CD4-positive, alpha-beta T cell (primary cell): ENCODE measurements around the gene MYO1D. TPM values are rescaled to one million over a fixed set of nuclear protein-coding genes. Genes with fewer than 3 reads are reported as not detected.
"Not testable (repeated sequence)": the region's sequence is repeated elsewhere in the genome, so short reads cannot be mapped to it uniquely, and the experiment has no call there.

Source experiments
- ATAC-seq: fragments of 200-7000 bp; cut with Tn5 transposase; one replicate; pipeline ENCODE4 v1.10.0; 2022; ENCODE audit warnings: mild to moderate bottlenecking; ENCODE audit not compliant: poor library complexity
- CTCF ChIA-PET: fragments of 350-600 bp; sonication (Branson Sonifier 250); formaldehyde crosslinking; loops from one replicate; lab custom pipeline; 2021; ENCODE audit warnings: antibody characterized with exemption, inconsistent platforms; lab: Charles Lee
- POLR2A ChIA-PET: fragments of 350-600 bp; sonication (Branson Sonifier 250); formaldehyde crosslinking; loops from one replicate; lab custom pipeline; 2021; ENCODE audit warnings: antibody characterized with exemption, inconsistent platforms; lab: Charles Lee
- DNase-seq, 14 experiments: peaks; one replicate each; pipeline ENCODE4 v3.0.0-alpha.2; 2013 to 2020; ENCODE audit warnings: mixed read lengths in 2 of 14
- H3K27ac ChIP-seq, 2 donors: one replicate each; pipeline versions ENCODE4 v1.5.1 to v1.7.0; 2013; ENCODE audit warnings: low read length in 2 of 2, low read depth in 1 of 2, mild to moderate bottlenecking in 1 of 2
- H3K27me3 ChIP-seq, 2 experiments: 1 replicate in 1 of 2; 2 replicates in 1 of 2; pipeline versions ENCODE4 v1.6.1 to v1.7.0; 2013; ENCODE audit warnings: low read length in 2 of 2, control low read depth in 1 of 2, mild to moderate bottlenecking in 1 of 2, moderate library complexity in 1 of 2; ENCODE audit not compliant: insufficient read depth in 2 of 2, control insufficient read depth in 1 of 2
- H3K36me3 ChIP-seq: one replicate; pipeline ENCODE4 v1.6.1; 2013; ENCODE audit warnings: low read length, control low read depth; ENCODE audit not compliant: insufficient read depth
- H3K4me1 ChIP-seq: one replicate; pipeline ENCODE4 v1.6.1; 2013; ENCODE audit warnings: low read length, control low read depth; ENCODE audit not compliant: insufficient read depth
- H3K4me3 ChIP-seq: one replicate; pipeline ENCODE4 v1.5.1; 2013; ENCODE audit warnings: mild to moderate bottlenecking, low read length, moderate library complexity
- H3K9me3 ChIP-seq, 2 experiments: 1 replicate in 1 of 2; 2 replicates in 1 of 2; pipeline versions ENCODE4 v1.6.1 to v1.7.0; 2013; ENCODE audit warnings: low read length in 2 of 2, mild to moderate bottlenecking in 2 of 2, control low read depth in 1 of 2, moderate library complexity in 1 of 2; ENCODE audit not compliant: control insufficient read depth in 1 of 2, insufficient read depth in 1 of 2
- H3K27ac Mint-ChIP-seq: one replicate; pipeline ENCODE4 v1.8.0; 2020; ENCODE audit warnings: mixed read lengths
- H3K27me3 Mint-ChIP-seq: one replicate; pipeline ENCODE4 v1.8.0; 2021; ENCODE audit warnings: mixed read lengths
- H3K36me3 Mint-ChIP-seq: one replicate; pipeline ENCODE4 v1.8.0; 2021; ENCODE audit warnings: low read depth, mixed read lengths
- H3K4me1 Mint-ChIP-seq: one replicate; pipeline ENCODE4 v1.8.0; 2021; ENCODE audit warnings: low read depth, mixed read lengths
- H3K4me3 Mint-ChIP-seq: one replicate; pipeline ENCODE4 v1.8.0; 2020; ENCODE audit warnings: mild to moderate bottlenecking, mixed read lengths
- H3K9me3 Mint-ChIP-seq: one replicate; pipeline ENCODE4 v1.8.0; 2020; ENCODE audit warnings: mixed read lengths
- intact Hi-C, 2 experiments: fragments of 100-400 bp; cut with DNase I in 1 of 2; cut with micrococcal nuclease in 1 of 2; formaldehyde crosslinking; loops; one replicate each; pipeline versions ENCODE4 v1.15.1 to v1.9.0; 2023 to 2025; cut with DNase I, micrococcal nuclease
- total RNA-seq, 174 experiments: library from RNA in 2 of 174; stranded (reverse) in 2 of 174; gene quantifications; one replicate each; pipeline ENCODE4 v1.2.3 and lab custom pipeline; 2021 to 2026
- TF ChIP-seq, protein P1 (sequence below): fragments of 200-600 bp; IDR thresholded peaks from one replicate; pipeline ENCODE4 v1.8.0; 2022; ENCODE audit warnings: antibody characterized with exemption, mild to moderate bottlenecking

MYO1D gene
- total RNA-seq, 2 experiments from 2014 or later, result 5.8 to 6.4 TPM

DNA sequence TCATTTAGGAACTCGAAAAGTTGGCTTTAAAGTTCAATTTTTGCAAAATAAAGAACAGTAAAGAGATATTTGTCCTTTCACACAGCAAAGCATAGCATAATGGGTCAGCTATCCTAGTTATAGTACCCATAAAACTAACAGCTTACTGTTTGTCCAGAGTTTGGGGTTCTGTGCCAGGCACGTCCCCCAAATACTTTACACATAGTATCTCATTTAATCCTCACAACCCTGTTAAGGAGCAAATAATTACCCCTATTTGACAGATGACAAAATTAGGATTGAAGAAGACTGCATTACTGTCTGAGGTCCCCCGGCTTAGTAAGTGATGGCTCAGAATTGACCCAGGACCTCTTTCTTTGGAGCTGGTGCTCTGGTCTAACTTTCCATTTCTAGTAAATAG is 52.6 kb downstream of the MYO1D start:
- H3K4me1 Mint-ChIP-seq, result peaks cover 10% of the 10 kb centered on the region
- intact Hi-C loops, result loop anchor here in 1 of 2 experiments (1.0 kb wide), 1 partner anchor 12 kb away; no protein-coding TSS in a partner anchor

DNA sequence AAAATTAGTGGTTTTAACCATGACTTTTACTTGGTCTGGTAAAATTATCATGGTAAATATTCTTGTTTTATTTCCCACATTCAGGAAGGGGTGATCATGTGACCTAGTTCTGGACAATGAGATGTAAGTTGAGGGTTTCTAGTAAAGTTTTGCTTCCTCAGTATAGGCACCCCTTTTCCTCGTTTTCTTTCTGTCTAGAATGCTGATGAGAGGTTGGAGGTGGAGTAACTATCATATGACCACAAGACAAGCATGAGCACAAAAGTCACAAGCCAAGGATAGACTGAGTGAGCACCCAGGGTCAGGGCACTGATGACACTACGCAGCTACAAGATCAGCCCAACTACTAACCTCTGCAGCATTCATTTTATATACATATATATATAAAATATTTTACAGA is 53.9 kb downstream of the MYO1D start:
- Histone ChIP-seq H3K9me3 (no peaks in the 10 kb centered on the region), H3K36me3 (no peaks in the 10 kb centered on the region), H3K4me3 (no peak overlapping the region), H3K27me3 (peaks cover 12 to 15% of the 10 kb centered on the region in 2 experiments), H3K4me1 (no peaks in the 10 kb centered on the region), H3K27ac (no peak overlapping the region)
- intact Hi-C loops, result no loop called here
- H3K27ac Mint-ChIP-seq, result no peak overlapping the region
- no peaks in the 10 kb centered on the region for H3K9me3 Mint-ChIP-seq
- ChIA-PET CTCF (no interaction called here), POLR2A (no interaction called here)
- no peak overlapping the region for H3K4me3 Mint-ChIP-seq
- ATAC-seq, result no peak
- TF ChIP-seq, protein P1, sequence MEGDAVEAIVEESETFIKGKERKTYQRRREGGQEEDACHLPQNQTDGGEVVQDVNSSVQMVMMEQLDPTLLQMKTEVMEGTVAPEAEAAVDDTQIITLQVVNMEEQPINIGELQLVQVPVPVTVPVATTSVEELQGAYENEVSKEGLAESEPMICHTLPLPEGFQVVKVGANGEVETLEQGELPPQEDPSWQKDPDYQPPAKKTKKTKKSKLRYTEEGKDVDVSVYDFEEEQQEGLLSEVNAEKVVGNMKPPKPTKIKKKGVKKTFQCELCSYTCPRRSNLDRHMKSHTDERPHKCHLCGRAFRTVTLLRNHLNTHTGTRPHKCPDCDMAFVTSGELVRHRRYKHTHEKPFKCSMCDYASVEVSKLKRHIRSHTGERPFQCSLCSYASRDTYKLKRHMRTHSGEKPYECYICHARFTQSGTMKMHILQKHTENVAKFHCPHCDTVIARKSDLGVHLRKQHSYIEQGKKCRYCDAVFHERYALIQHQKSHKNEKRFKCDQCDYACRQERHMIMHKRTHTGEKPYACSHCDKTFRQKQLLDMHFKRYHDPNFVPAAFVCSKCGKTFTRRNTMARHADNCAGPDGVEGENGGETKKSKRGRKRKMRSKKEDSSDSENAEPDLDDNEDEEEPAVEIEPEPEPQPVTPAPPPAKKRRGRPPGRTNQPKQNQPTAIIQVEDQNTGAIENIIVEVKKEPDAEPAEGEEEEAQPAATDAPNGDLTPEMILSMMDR, result no peak
- no peak for DNase-seq
- no peaks in the 10 kb centered on the region for H3K36me3 Mint-ChIP-seq
- peaks cover 4% of the 10 kb centered on the region for H3K4me1 Mint-ChIP-seq
- H3K27me3 Mint-ChIP-seq, result peaks cover 41% of the 10 kb centered on the region

More for the DNA sequence above, 52.6 kb downstream of the MYO1D start:
- no peak overlapping the region for H3K27ac Mint-ChIP-seq
- H3K4me1 ChIP-seq, result no peaks in the 10 kb centered on the region
- H3K36me3 ChIP-seq, result no peaks in the 10 kb centered on the region
- H3K27ac ChIP-seq, result no peak overlapping the region
- H3K36me3 Mint-ChIP-seq, result no peaks in the 10 kb centered on the region
- no peaks in the 10 kb centered on the region for H3K9me3 Mint-ChIP-seq
- H3K27me3 Mint-ChIP-seq, result peaks cover 46% of the 10 kb centered on the region
- DNase-seq (no peak), ATAC-seq (no peak)
- POLR2A ChIA-PET, result no interaction called here
- H3K27me3 ChIP-seq, result peaks cover 12 to 15% of the 10 kb centered on the region in 2 experiments
- no peak overlapping the region for H3K4me3 Mint-ChIP-seq
- H3K9me3 ChIP-seq, result no peaks in the 10 kb centered on the region
- TF ChIP-seq, protein P1, result no peak
- CTCF ChIA-PET, result no interaction called here
- H3K4me3 ChIP-seq, result no peak overlapping the region

DNA sequence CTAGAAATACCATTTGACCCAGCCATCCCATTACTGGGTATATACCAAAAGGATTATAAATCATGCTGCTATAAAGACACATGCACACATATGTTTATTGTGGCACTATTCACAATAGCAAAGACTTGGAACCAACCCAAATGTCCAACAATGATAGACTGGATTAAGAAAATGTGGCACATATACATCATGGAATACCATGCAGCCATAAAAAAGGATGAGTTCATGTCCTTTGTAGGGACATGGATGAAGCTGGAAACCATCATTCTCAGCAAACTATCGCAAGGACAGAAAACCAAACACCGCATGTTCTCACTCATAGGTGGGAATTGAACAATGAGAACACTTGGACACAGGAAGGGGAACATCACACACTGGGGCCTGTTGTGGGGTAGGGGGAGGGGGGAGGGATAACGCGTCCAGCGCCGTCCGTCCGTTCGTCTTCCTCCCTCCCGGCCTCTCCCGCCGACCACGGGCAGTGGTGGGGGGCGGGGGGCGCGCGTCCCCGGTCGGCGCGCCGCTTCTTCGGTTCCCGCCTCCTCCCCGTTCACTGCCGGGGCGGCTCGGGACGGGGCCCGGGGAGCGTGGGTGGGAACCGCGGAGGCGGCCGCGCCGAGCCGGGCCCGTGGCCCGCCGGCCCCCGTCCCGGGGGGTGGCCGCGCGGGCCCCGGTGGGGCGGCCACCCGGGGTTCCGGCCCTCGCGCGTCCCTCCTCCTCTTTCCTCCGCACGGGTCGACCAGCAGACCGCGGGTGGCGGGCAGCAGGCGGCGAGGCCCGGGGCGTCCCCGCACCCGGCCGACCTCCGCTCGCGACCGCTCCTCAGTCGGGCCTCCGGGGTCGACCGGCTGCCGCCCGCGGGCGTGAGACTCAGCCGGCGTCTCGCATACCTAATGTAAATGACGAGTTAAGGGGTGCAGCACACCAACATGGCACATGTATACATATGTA is 54.7 kb downstream of the MYO1D start:
- intact Hi-C loops, POLR2A ChIA-PET, H3K9me3 ChIP-seq, H3K36me3 ChIP-seq, H3K4me1 ChIP-seq, H3K27ac ChIP-seq, H3K27ac Mint-ChIP-seq, ATAC-seq, H3K4me1 Mint-ChIP-seq, H3K4me3 ChIP-seq, H3K4me3 Mint-ChIP-seq, H3K36me3 Mint-ChIP-seq, H3K9me3 Mint-ChIP-seq: not testable (repeated sequence)
- H3K27me3 ChIP-seq, result peaks cover 12 to 15% of the 10 kb centered on the region in 2 experiments
- H3K27me3 Mint-ChIP-seq, result peaks cover 38% of the 10 kb centered on the region
- peak in 5 of 14 experiments; percentile 5 to 22 (median 19) for DNase-seq
- CTCF ChIA-PET, result interaction anchor here (1.4 kb wide), 1 partner anchor 55 kb away, joined by 4 read pairs; no protein-coding TSS in a partner anchor
